Measurements from ENCODE around the gene SYS1.

SYS1 gene

DNA sequence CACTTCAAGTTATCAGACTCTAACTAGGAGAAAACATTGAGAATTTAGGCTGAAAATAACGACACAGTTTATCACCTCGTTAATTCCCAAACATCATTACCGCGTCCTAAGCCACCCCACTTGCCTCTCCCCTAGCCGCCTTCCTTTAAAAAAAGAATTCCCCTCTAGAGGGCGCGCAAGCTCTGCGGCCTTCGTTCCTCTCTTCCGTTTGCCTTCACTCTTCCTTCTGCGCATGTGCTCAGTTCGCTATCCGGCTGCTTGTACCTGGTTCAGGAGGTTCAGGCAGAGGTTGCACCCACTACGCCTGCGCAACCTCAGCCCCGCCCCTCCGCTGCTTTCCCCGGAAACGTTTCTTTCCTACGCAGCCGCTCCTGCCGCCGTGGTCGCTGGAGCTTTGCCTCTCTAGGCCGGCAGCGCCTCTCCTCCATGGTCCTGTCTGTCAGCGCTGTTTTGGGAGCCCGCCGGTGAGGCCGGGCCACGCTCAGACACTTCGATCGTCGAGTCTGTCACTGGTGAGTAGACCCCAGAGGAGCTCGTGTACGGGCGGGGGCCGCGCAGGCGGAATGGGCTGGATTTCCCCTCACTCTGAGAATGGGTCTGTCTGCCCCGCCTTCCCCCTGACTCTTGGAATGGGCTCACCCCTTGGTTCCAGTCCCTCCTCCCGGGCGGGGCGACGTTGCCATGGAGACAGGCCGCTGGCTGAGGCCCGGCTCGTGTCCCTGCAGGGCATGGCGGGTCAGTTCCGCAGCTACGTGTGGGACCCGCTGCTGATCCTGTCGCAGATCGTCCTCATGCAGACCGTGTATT, at the start of gene SYS1:
Gene SYS1 (plus strand): TSS at position 353 of the 807 bp plus-strand sequence. CDS start 376 bp downstream, at position 729.
- Mint-ChIP-seq H3K36me3 (ENCODE audit: low read depth) (peaks cover 19% of the 10 kb centered on the region), H3K9me3 (no peaks in the 10 kb centered on the region), H3K27ac (peak within 1 kb of the TSS; percentile 97), H3K27me3 (ENCODE audit: low read depth) (peaks cover 2% of the 10 kb centered on the region), H3K4me3 (peak within 1 kb of the TSS; percentile 97), H3K4me1 (ENCODE audit: low read depth) (peaks cover 33% of the 10 kb centered on the region)
- DNase-seq (ENCODE audit: low spot score), result peak; percentile 98

DNA sequence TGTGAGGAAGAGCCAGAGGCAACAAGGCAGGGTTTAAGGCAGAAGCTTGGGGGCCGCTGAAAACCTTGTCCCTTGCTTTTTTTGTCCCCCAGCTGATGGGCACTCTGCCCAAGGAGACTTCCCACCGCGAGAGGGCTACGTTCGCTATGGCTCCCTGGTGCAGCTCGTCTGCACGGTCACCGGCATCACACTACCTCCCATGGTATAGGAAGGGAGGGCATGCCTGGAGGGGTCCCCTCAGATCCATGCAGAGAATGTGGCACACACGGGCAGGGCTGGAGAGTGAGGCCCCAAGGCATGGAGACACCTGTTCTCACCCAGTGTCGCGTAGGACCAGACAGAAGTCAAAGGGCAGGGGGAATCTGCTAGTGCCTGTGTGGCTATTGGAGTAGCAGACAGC, 49.0 kb upstream of the SYS1 start:
- Mint-ChIP-seq H3K4me1 (ENCODE audit: low read depth) (peaks cover 13% of the 10 kb centered on the region), H3K36me3 (ENCODE audit: low read depth) (no peaks in the 10 kb centered on the region), H3K27me3 (ENCODE audit: low read depth) (peaks cover 40% of the 10 kb centered on the region), H3K4me3 (no peak overlapping the region), H3K27ac (no peak overlapping the region), H3K9me3 (no peaks in the 10 kb centered on the region)
- no peak for DNase-seq (ENCODE audit: low spot score)

DNA sequence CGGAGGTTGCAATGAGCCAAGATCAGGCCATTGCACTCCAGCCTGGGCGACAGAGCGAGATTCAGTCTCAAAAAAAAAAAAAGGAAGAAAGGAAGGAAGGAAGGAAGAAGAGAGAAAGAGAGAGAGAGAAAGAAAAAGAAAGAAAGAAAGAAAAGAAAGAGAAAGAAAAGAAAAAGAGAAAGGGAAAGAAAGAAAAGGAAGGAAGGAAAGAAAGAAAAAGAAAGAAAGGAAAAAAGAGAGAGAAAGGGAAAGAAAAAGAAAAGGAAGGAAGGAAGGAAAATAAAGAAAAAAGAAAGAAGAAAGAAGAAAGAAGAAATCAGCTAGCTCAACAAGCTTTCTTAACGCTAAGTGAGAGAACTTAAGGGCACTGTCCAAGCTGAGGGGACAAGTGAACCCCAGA, 47.3 kb upstream of the SYS1 start:
- Mint-ChIP-seq H3K9me3 (no peaks in the 10 kb centered on the region), H3K27me3 (ENCODE audit: low read depth) (peaks cover 33% of the 10 kb centered on the region), H3K4me3 (no peak overlapping the region), H3K36me3 (ENCODE audit: low read depth) (no peaks in the 10 kb centered on the region), H3K27ac (no peak overlapping the region), H3K4me1 (ENCODE audit: low read depth) (peaks cover 21% of the 10 kb centered on the region)
- no peak for DNase-seq (ENCODE audit: low spot score)

GRCh38 chr20:45316150-45317080, 46.5 kb upstream of the SYS1 start:
- Mint-ChIP-seq H3K27me3 (ENCODE audit: low read depth) (peaks cover 29% of the 10 kb centered on the region), H3K9me3 (no peaks in the 10 kb centered on the region), H3K4me3 (no peak overlapping the region), H3K4me1 (ENCODE audit: low read depth) (peaks cover 25% of the 10 kb centered on the region), H3K27ac (no peak overlapping the region), H3K36me3 (ENCODE audit: low read depth) (no peaks in the 10 kb centered on the region)
- DNase-seq (ENCODE audit: low spot score), result no peak

GRCh38 chr20:45317826-45318225, 45.1 kb upstream of the SYS1 start:
- H3K27me3 Mint-ChIP-seq (ENCODE audit: low read depth), result peaks cover 25% of the 10 kb centered on the region
- H3K27ac Mint-ChIP-seq, result no peak overlapping the region
- no peaks in the 10 kb centered on the region for H3K9me3 Mint-ChIP-seq
- H3K4me3 Mint-ChIP-seq, result no peak overlapping the region
- no peak for DNase-seq (ENCODE audit: low spot score)
- no peaks in the 10 kb centered on the region for H3K36me3 Mint-ChIP-seq (ENCODE audit: low read depth)
- peaks cover 27% of the 10 kb centered on the region for H3K4me1 Mint-ChIP-seq (ENCODE audit: low read depth)

DNA sequence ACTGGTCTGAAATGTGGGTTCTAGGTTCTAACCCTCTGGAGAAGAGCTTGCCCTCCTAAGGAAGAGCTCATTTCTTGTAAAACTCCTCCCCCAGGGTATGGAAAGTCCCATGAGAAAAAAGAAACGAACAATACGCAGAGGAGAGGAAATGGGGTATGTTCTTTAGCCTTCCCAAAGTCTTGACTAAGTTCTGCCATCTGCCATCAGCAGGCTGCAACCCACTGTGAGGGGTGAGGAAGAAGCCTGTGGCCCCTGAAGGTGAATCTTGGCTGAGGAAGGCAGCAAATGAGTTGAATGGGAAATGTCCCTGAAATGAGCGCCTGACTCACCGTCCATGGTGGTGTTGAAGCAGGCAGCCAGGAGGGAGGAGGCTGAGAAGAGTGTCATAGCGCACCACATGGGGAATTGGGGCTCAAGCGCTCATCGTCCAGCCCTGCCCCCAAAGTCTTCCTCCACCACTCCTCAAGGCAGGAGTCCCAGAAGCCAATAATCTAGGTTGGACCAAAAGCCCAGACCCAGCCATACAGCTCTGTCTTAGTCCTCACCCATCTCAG, 44.5 kb upstream of the SYS1 start:
- Mint-ChIP-seq H3K4me1 (ENCODE audit: low read depth) (peaks cover 27% of the 10 kb centered on the region), H3K4me3 (peak overlapping the region; percentile 58), H3K9me3 (no peaks in the 10 kb centered on the region), H3K27ac (no peak overlapping the region), H3K27me3 (ENCODE audit: low read depth) (peaks cover 25% of the 10 kb centered on the region), H3K36me3 (ENCODE audit: low read depth) (no peaks in the 10 kb centered on the region)
- DNase-seq (ENCODE audit: low spot score), result no peak

- H3K36me3 Mint-ChIP-seq (ENCODE audit: low read depth), result no peaks in the 10 kb centered on the region
- H3K4me1 Mint-ChIP-seq (ENCODE audit: low read depth), result peaks cover 27% of the 10 kb centered on the region
- peaks cover 25% of the 10 kb centered on the region for H3K27me3 Mint-ChIP-seq (ENCODE audit: low read depth)
- peak overlapping the region; percentile 87 for H3K27ac Mint-ChIP-seq
- H3K9me3 Mint-ChIP-seq, result no peaks in the 10 kb centered on the region
- peak overlapping the region; percentile 58 for H3K4me3 Mint-ChIP-seq
- DNase-seq (ENCODE audit: low spot score), result no peak
Measured at GRCh38 chr20:45318948-45319347, 44.0 kb upstream of the SYS1 start.

GRCh38 chr20:45320948-45321595, 41.9 kb upstream of the SYS1 start:
- H3K9me3 Mint-ChIP-seq, result no peaks in the 10 kb centered on the region
- DNase-seq (ENCODE audit: low spot score), result no peak
- no peaks in the 10 kb centered on the region for H3K36me3 Mint-ChIP-seq (ENCODE audit: low read depth)
- peaks cover 11% of the 10 kb centered on the region for H3K27me3 Mint-ChIP-seq (ENCODE audit: low read depth)
- peaks cover 29% of the 10 kb centered on the region for H3K4me1 Mint-ChIP-seq (ENCODE audit: low read depth)
- H3K27ac Mint-ChIP-seq, result peak overlapping the region; percentile 75
- H3K4me3 Mint-ChIP-seq, result peak overlapping the region; percentile 60

DNA sequence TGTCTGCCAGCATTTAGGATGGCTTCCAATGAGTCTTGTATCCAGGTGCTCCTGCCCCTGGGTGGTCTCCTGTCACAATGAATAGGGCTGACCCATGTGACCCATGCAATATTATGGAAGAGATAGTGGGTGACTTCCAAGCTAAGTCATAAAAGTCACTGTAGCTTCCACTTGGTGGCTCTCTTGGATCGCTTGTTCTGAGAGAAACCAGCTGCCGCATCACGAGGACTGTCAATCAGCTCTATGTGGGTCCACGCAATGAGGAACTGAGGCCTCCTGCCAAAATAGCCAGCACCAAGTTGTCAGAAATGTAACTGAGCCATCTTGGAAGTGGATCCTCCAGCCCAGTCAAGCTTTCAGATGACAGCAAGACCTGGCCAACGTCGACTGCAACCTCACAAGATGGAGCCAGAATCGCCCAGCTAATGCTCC, 40.0 kb upstream of the SYS1 start:
- no peak for DNase-seq (ENCODE audit: low spot score)
- Mint-ChIP-seq H3K4me1 (ENCODE audit: low read depth) (peaks cover 31% of the 10 kb centered on the region), H3K4me3 (no peak overlapping the region), H3K9me3 (no peaks in the 10 kb centered on the region), H3K27ac (no peak overlapping the region), H3K27me3 (ENCODE audit: low read depth) (no peaks in the 10 kb centered on the region), H3K36me3 (ENCODE audit: low read depth) (peaks cover 6% of the 10 kb centered on the region)

GRCh38 chr20:45323731-45324130, 39.2 kb upstream of the SYS1 start:
- no peak for DNase-seq (ENCODE audit: low spot score)
- Mint-ChIP-seq H3K27ac (no peak overlapping the region), H3K27me3 (ENCODE audit: low read depth) (no peaks in the 10 kb centered on the region), H3K4me3 (no peak overlapping the region), H3K4me1 (ENCODE audit: low read depth) (peaks cover 23% of the 10 kb centered on the region), H3K9me3 (no peaks in the 10 kb centered on the region), H3K36me3 (ENCODE audit: low read depth) (peaks cover 6% of the 10 kb centered on the region)

GRCh38 chr20:45325371-45325770, 37.6 kb upstream of the SYS1 start:
- Mint-ChIP-seq H3K4me3 (no peak overlapping the region), H3K9me3 (no peaks in the 10 kb centered on the region), H3K27me3 (ENCODE audit: low read depth) (no peaks in the 10 kb centered on the region), H3K36me3 (ENCODE audit: low read depth) (peaks cover 8% of the 10 kb centered on the region), H3K27ac (no peak overlapping the region), H3K4me1 (ENCODE audit: low read depth) (peaks cover 15% of the 10 kb centered on the region)
- DNase-seq (ENCODE audit: low spot score), result no peak

- H3K4me3 Mint-ChIP-seq, result no peak overlapping the region
- peaks cover 10% of the 10 kb centered on the region for H3K36me3 Mint-ChIP-seq (ENCODE audit: low read depth)
- peaks cover 4% of the 10 kb centered on the region for H3K4me1 Mint-ChIP-seq (ENCODE audit: low read depth)
- no peak overlapping the region for H3K27ac Mint-ChIP-seq
- no peak for DNase-seq (ENCODE audit: low spot score)
- no peaks in the 10 kb centered on the region for H3K27me3 Mint-ChIP-seq (ENCODE audit: low read depth)
- H3K9me3 Mint-ChIP-seq, result no peaks in the 10 kb centered on the region
Measured at GRCh38 chr20:45328451-45328850, 34.5 kb upstream of the SYS1 start.

GRCh38 chr20:45329497-45330319, 33.2 kb upstream of the SYS1 start:
- no peak for DNase-seq (ENCODE audit: low spot score)
- Mint-ChIP-seq H3K27ac (no peak overlapping the region), H3K9me3 (no peaks in the 10 kb centered on the region), H3K4me3 (no peak overlapping the region), H3K27me3 (ENCODE audit: low read depth) (no peaks in the 10 kb centered on the region), H3K4me1 (ENCODE audit: low read depth) (peaks cover 4% of the 10 kb centered on the region), H3K36me3 (ENCODE audit: low read depth) (peaks cover 10% of the 10 kb centered on the region)

Data from T-helper 2 cell treated with Interferon-gamma antibody and Interleukin-4, amounts not matched to agents 5 μg/mL and 100 μg/mL, for 36 hours (primary cell).